HEK293T (cell line): Measurements from ENCODE around the gene TMEM259.

ENCODE experiments used
- CTCF ChIA-PET: fragments of 350-600 bp; formaldehyde crosslinking; extraction: SDS; loops from one replicate; lab custom pipeline; 2021; ENCODE audit warnings: antibody characterized with exemption, inconsistent platforms; lab: Yijun Ruan, JAX
- POLR2A ChIA-PET: fragments of 350-600 bp; formaldehyde crosslinking; extraction: SDS; loops from one replicate; lab custom pipeline; 2020; ENCODE audit warnings: antibody characterized with exemption, inconsistent platforms; lab: Yijun Ruan, JAX
- DNase-seq: peaks from one replicate; pipeline ENCODE4 v3.0.0; 2012; ENCODE audit warnings: mixed read lengths; ENCODE audit errors: extremely low spot score
- ARNT ChIP-seq: fragments of 450-650 bp; IDR thresholded peaks from 2 replicates; pipeline ENCODE4 v1.6.1; 2017; ENCODE audit warnings: mild to moderate bottlenecking
- BHLHE40 ChIP-seq: fragments of 450-650 bp; IDR thresholded peaks from 2 replicates; pipeline ENCODE4 v1.6.1; 2016; ENCODE audit warnings: mild to moderate bottlenecking, moderate library complexity, borderline replicate concordance
- CTBP1 ChIP-seq: fragments of 450-650 bp; IDR thresholded peaks from 2 replicates; pipeline ENCODE4 v1.6.1; 2016; ENCODE audit warnings: borderline replicate concordance
- ELF4 ChIP-seq: fragments of 450-650 bp; IDR thresholded peaks from 2 replicates; pipeline ENCODE4 v1.6.1; 2017; ENCODE audit warnings: antibody characterized with exemption
- FOXA1 ChIP-seq: fragments of 450-650 bp; IDR thresholded peaks from 2 replicates; pipeline ENCODE4 v1.6.1; 2016; ENCODE audit warnings: mild to moderate bottlenecking
- FOXK2 ChIP-seq: fragments of 450-650 bp; IDR thresholded peaks from 2 replicates; pipeline ENCODE4 v1.6.1; 2016; ENCODE audit warnings: mild to moderate bottlenecking
- FOXM1 ChIP-seq: fragments of 450-650 bp; IDR thresholded peaks from 2 replicates; pipeline ENCODE4 v1.6.1; 2017; ENCODE audit warnings: mild to moderate bottlenecking, borderline replicate concordance
- HDGF ChIP-seq: fragments of 450-650 bp; IDR thresholded peaks from 2 replicates; pipeline ENCODE4 v1.6.1; 2017; ENCODE audit warnings: antibody characterized with exemption, borderline replicate concordance
- L3MBTL2 ChIP-seq: fragments of 450-650 bp; conservative IDR thresholded peaks from 2 replicates; pipeline ENCODE4 v1.6.1; 2016; ENCODE audit warnings: mild to moderate bottlenecking
- LEF1 ChIP-seq: fragments of 450-650 bp; IDR thresholded peaks from 2 replicates; pipeline ENCODE4 v1.6.1; 2017; ENCODE audit warnings: mild to moderate bottlenecking, borderline replicate concordance
- NFRKB ChIP-seq: fragments of 450-650 bp; IDR thresholded peaks from 2 replicates; pipeline ENCODE4 v1.6.1; 2016; ENCODE audit warnings: mild to moderate bottlenecking, moderate library complexity
- PKNOX1 ChIP-seq: fragments of 450-650 bp; IDR thresholded peaks from 2 replicates; pipeline ENCODE4 v1.6.1; 2016
- SP1 ChIP-seq: fragments of 450-650 bp; IDR thresholded peaks from 2 replicates; pipeline ENCODE4 v1.6.1; 2017
- SUZ12 ChIP-seq: fragments of 450-650 bp; IDR thresholded peaks from 2 replicates; pipeline ENCODE4 v1.6.1; 2016; ENCODE audit warnings: mild to moderate bottlenecking
- TARDBP ChIP-seq: fragments of 450-650 bp; IDR thresholded peaks from 2 replicates; pipeline ENCODE4 v1.6.1; 2016
- ZNF384 ChIP-seq: fragments of 450-650 bp; IDR thresholded peaks from 2 replicates; pipeline ENCODE4 v1.6.1; 2016

The TMEM259 gene

GRCh38 chr19:1057176-1057855 is 36.4 kb upstream of the TMEM259 start:
- DNase-seq = no peak

GRCh38 chr19:1055886-1056620 is 35.1 kb upstream of the TMEM259 start:
- no peak for TF ChIP-seq L3MBTL2
- no peak for TF ChIP-seq ZNF384
- TF ChIP-seq PKNOX1 = no peak
- no peak for TF ChIP-seq TARDBP
- TF ChIP-seq NFRKB = no peak
- TF ChIP-seq ELF4 = no peak
- TF ChIP-seq FOXK2 = no peak
- TF ChIP-seq SP1 = no peak
- no peak for TF ChIP-seq CTBP1
- TF ChIP-seq FOXM1 = no peak
- TF ChIP-seq HDGF = no peak
- TF ChIP-seq ARNT = no peak
- ChIA-PET POLR2A (no interaction called here), CTCF (no interaction called here)
- no peak for DNase-seq

More at GRCh38 chr19:1057176-1057855, 36.4 kb upstream of the TMEM259 start:
- no peak for TF ChIP-seq ELF4
- TF ChIP-seq PKNOX1 = no peak
- no peak for TF ChIP-seq HDGF
- TF ChIP-seq FOXK2 = no peak
- TF ChIP-seq FOXA1 = no peak
- CTCF ChIA-PET = interaction anchor here (0.7 kb wide), 1 partner anchor 51 kb away, joined by 5 read pairs; no protein-coding TSS in a partner anchor
- POLR2A ChIA-PET = no interaction called here

- ChIA-PET CTCF (no interaction called here), POLR2A (no interaction called here)
- no peak for DNase-seq
- TF ChIP-seq TARDBP = no peak
- no peak for TF ChIP-seq SUZ12
- TF ChIP-seq PKNOX1 = no peak
- TF ChIP-seq ARNT = no peak
- no peak for TF ChIP-seq ELF4
- TF ChIP-seq BHLHE40 = no peak
- no peak for TF ChIP-seq ZNF384
- TF ChIP-seq CTBP1 = no peak
- TF ChIP-seq FOXM1 = no peak
- TF ChIP-seq HDGF = no peak
- no peak for TF ChIP-seq SP1
- TF ChIP-seq FOXK2 = no peak
These were observed 34.1 kb upstream of the TMEM259 start for GRCh38 chr19:1055028-1055425.

DNA sequence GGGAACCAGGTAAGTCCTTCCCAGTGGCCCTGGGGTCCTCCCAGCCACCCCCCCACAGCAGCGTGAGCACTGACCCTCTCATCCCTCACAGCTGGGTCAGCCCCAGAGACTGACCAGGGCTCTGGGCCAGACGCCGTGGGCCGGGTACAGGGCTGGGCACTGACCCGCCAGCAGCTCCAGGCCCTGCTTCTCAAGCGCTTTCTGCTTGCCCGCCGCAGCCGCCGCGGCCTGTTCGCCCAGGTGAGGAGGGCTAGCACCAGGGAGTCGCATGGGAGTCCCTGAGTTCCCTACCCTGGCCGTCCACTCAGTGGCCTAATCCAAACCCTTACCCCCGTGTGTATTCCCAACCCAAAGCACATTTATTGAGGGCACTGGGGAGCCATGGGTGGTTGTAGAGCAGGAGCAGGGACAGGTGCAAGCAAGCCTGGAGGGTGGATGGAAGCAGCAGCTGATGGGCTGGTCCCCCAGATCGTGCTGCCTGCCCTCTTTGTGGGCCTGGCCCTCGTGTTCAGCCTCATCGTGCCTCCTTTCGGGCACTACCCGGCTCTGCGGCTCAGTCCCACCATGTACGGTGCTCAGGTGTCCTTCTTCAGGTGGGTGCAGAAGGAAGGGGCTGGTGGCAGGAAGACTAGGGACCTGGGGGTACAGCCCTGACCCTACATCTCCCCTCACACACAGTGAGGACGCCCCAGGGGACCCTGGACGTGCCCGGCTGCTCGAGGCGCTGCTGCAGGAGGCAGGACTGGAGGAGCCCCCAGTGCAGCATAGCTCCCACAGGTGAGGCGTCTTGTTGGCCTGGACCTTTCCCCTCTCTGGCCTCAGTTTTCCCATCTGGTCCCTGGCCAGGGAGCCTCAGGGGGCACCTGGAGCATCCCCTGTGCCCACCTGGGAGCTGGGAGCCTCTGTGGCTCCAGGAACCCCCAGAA is 33.4 kb upstream of the TMEM259 start:
- ChIA-PET POLR2A (no interaction called here), CTCF (no interaction called here)
- TF ChIP-seq LEF1 = no peak
- TF ChIP-seq PKNOX1 = no peak
- no peak for TF ChIP-seq FOXA1
- TF ChIP-seq HDGF = no peak
- TF ChIP-seq L3MBTL2 = no peak
- TF ChIP-seq SUZ12 = no peak
- TF ChIP-seq ELF4 = no peak
- no peak for TF ChIP-seq FOXK2
- TF ChIP-seq CTBP1 = no peak
- TF ChIP-seq ZNF384 = no peak
- TF ChIP-seq ARNT = no peak
- no peak for TF ChIP-seq TARDBP
- no peak for TF ChIP-seq BHLHE40
- no peak for TF ChIP-seq SP1
- DNase-seq = no peak
